Stimulated activated CD8-positive, alpha-beta memory T cell treated with anti-CD3 and anti-CD28 coated beads, Interleukin-7, amount 100 ng/mL, for 24 hours (primary cell): ENCODE data around the gene PARD6B.
"Not testable (repeated sequence)": the region's sequence is repeated elsewhere in the genome, so short reads cannot be mapped to it uniquely, and the experiment has no call there.

Source experiments
- DNase-seq: peaks from one replicate; pipeline ENCODE4 v3.0.0-alpha.2; 2020; ENCODE audit warnings: low read depth

The PARD6B gene

DNA sequence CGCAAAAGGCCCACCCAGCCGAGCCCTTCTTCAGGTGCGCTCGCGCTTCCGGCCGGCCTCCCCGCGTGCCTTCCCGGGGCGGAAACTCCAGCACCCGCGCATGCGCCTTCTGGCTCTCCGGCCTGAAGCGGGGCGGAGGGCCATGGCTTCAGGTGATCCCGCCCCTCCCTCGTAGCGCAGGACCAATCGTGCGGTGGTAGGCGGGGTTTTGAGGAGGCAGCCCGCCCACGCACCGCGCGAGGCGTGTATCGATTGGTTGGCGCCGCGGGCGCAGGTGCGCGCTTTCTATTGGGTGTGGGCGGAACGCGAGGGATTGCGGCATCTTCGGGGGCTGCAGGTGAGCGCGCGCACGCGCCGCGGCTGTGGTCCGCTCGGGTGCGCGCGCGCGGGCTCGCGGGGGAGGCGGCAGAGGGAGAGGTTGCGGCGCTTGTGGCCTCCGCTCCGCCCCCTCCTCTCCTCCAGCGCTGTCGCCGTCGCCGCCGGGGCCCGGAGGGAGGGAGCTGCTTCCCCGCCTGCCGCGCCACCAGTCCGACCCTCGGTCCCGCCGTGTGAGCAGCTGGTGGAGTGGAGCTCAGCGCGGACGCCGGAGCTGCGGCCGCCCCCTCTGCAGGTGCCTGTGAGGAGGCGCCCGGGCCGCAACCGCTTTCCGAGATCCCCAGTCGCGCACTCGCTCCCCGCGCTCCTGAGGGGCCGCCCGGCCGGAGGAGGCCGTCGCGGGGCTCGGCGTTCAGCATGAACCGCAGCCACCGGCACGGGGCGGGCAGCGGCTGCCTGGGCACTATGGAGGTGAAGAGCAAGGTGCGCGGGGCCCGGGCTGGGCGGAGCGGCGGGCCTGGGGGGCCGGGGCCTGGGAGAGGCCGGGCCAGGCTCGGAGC lies at the start of gene PARD6B:
Gene PARD6B (plus strand): TSS at position 526 of the 875 bp plus-strand sequence. CDS start 207 bp downstream, at position 733.
- DNase-seq = peak; percentile 97

GRCh38 chr20:50682065-50682464 lies 49.3 kb upstream of the PARD6B start:
- no peak for DNase-seq

DNA sequence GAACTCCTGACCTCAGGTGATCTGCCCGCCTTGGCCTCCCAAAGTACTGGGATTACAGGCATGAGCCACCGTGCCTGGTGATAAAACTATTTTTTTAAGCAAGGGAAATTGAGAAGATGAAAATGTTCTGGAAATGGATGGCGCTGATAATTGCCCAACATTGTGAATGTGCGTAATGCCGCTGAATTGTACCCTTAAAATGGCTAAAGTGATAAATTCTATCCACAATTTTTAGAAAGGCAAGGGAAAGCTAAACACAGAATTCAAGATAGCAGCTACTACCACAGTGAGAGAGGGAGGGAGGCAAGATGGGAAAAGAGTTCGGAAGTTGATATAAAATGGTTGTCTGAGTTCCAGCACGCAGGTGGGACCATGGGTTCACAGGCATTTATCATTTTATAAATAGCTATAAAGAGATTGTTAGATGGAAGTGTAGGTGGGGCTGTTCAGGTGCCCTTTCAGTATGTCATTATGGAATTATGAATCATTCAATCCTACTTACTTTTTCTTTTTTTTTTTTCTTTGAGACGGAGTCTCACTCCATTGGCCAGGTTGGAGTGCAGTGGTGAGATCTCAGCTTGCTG lies 48.3 kb upstream of the PARD6B start:
- DNase-seq = no peak

- DNase-seq = no peak
Observed at GRCh38 chr20:50683570-50683969, 47.8 kb upstream of the PARD6B start.

DNA sequence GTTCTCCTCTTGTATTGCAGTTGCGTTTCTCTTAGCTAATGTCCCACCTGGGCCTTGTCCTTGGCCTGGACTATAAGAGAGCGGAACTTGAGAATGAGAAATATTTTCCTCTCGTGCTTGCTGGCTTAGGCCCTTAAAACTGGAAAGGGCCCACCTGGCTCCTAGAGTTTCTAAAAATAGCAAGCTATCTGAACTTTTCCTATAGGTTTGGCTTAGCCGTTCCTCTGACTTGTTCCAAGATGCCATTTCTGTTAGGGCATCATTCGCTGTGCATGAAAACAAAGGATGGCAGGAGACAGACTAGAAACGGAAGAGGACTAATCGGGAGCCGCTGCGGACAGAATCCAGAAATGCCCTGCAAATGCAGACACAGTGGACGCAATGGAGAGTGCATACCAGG lies 44.6 kb upstream of the PARD6B start:
- DNase-seq = no peak

DNA sequence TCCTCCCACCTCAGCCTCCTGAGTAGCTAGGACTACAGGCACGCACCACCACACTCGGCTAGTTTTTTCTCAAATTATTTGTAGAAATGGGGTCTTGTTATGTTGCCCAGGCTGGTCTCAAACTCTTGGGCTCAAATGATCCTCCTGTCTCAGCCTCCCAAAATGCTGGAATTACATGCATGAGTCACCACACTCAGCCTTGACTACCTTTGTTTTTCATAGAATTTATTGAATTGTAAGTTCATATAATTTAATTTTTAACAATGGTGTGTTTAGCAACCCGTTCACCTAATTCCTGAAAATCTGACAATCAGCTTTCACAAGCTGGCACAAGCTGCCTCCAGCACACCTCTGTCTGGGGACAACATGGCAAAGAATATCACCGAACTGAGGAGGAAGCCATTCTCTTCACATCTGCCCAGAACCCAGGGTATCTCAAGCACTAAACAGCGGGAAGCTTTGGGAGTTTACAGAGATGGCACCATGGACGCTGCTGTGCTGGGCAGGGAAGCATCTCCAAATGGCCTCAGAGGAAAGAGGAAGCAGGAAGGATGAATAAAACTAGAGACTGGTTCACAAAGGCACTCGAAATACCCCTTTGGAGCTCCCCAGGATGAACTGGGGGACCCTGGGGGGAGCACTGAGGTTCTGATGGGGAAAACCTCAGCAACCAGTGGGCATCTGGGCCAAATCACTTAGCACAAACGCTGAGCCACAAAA lies 43.0 kb upstream of the PARD6B start:
- no peak for DNase-seq

DNA sequence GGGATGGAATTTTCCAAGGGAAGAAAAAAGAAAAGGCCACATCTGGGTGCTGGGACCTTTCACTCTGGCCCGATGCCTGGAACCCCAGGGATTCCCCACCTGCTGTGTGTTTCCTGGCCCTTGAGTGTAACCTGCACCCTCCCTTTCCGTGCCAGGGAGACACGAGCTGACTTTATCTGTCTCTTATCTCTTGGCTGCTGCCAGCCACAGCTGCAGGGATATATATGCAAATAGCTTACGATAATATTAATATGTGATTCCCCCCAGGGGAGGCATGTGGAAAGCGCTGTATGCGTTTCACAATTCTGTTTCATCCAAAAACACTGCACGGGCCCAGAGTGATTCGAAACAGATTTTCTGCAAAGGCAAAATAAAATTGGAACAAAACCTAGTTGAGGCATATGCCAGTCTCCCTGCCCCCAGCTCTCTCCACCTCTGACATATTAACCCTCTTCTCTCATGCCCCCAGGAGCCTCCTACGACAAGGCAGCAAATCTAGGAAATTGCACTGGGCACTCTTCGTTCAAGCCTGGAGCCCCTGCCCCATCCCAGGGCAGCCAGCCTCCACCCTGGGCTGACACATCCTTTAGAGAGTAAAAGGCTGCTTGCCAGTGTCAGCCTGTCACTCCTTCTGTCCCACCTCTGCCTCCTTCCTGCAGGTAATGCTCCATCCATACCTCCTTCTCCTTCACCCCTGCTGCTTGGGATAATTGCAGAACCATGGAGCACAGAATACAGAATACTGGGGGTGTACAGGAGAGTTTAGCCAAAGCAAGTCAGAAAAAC lies 41.3 kb upstream of the PARD6B start:
- no peak for DNase-seq

- no peak for DNase-seq
Observed at GRCh38 chr20:50690650-50691572, 40.5 kb upstream of the PARD6B start, which contains the start of gene RIPOR3. Gene RIPOR3, minus strand, starts transcription at chr20:50691542. Its CDS starts 414 bp downstream, at chr20:50691128.

DNA sequence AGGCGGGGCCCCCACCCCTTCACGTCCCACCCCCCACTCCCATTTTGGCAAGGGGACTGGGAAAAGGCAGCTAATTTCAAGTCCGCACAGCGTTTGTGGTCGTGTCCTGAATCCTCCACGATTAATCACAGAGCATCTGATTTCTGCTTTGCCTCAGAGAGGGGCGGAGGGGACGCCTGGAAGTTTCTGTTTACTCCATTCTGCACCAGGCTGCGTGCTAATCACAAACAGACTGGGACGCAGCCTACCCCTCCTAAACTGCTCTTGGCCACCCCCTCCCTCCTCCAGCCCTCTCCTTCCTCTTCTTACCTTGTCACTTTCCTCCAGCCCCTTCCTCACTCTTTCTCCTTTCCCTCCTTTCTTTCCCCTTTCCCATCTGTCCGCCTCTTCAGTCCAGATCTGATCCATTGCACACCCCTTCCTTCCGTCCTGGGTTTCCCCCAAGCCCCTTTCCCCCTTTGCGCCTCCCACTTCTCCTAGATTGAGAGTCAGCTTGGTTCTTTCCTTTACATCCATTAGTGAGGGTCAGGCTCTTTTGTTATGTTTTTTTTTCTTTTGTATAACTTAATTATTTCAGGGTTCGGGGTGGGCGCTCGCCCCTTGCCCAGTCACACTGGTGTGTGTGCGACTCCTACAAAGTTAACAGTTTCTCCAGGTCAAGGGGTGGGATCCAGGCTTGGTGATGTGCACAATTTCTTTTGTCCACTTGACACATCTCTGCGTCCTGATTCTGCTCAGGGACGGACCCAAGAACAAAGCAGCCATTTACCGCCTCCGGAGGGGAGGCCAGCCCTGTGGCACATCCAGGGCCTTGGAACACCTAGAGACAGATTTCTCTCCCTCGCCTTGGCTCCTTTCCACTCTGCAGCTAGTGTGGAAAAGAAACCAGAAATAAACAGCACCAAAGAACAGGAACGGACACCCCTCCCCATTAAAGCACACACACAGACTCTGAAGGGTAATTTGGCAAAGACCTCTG lies 39.5 kb upstream of the PARD6B start:
- DNase-seq = no peak

GRCh38 chr20:50692552-50692933 lies 38.8 kb upstream of the PARD6B start:
- no peak for DNase-seq

DNA sequence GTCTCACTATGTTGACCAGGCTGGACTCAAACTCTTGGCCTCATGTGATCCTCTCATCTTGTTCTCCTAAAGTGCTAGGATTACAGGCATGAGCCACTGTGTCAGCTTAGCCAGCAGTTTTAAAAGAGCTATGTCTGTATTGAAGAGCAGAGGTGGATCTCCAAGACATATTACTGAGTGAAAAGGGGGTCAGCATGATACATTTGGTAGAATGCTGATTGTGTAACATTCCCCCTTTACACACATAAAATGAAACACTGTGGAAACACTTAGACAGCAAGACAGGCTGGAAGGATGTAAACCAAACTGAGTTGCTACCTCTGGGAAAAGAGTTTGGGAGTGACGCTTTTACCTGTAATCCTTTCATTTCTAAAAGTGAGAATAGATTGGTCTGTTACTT lies 38.4 kb upstream of the PARD6B start:
- no peak for DNase-seq

GRCh38 chr20:50694379-50695134 lies 36.8 kb upstream of the PARD6B start:
- no peak for DNase-seq

- DNase-seq = no peak
Observed at GRCh38 chr20:50695135-50695872, 36.1 kb upstream of the PARD6B start.

DNA sequence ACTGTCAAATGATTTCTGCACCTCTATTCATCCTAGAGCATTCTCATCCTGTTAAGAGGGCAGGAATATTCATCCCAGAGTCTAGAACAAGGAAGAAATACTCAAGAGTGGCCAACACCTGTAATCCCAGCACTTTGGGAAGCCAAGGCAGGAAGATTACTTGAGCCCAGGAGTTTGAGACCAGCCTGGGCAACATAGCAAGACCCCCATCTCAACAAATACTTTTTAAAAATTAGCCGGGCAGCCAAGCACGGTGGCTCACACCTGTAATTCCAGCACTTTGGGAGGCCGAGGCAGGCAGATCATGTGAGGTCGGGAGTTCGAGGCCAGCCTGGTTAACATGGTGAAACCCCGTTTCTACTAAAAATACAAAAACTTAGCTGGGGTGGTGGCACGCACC lies 33.1 kb upstream of the PARD6B start:
- not testable (repeated sequence) for DNase-seq

DNA sequence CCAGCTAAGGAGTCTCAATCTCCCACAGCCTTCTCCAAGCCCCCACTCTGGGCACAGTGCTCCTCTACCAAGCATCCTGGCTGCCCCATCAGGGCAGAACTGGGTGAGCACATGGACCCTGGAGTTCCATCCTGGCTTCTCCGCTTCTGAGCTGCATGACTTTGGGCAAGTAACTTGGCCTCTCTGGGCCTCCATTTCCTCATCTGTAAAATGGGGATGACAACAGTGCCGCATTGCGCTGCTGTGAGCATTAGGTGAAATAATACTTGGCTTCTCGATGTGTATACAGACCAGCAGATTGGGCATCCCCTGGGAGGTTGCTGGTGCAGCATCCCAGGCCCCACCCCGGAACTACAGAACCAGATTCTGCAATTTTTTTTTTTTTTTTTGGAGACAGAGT lies 31.7 kb upstream of the PARD6B start:
- DNase-seq = no peak

- DNase-seq = no peak
Observed at GRCh38 chr20:50701041-50701963, 30.1 kb upstream of the PARD6B start.
